HepG2 (cell line): Measurements from ENCODE around the gene ZNF653. TPM values are rescaled to one million over a fixed set of nuclear protein-coding genes. Genes with fewer than 3 reads are reported as not detected.
A peak's percentile ranks its signal among the peaks of the same experiment; 100 is the strongest.

Experiments
- ARNT2 ChIP-seq: sonication (generic); formaldehyde crosslinking; IDR thresholded peaks from 2 replicates; pipeline ENCODE4 v1.8.0; 2022; ENCODE audit warnings: mild to moderate bottlenecking, low read depth, missing genetic modification reagents, moderate library complexity
- CBX1 ChIP-seq: IDR thresholded peaks from one replicate; pipeline ENCODE4 v1.6.1; 2016; ENCODE audit warnings: antibody characterized with exemption, low read depth
- EZH2 ChIP-seq: conservative IDR thresholded peaks from 2 replicates; pipeline ENCODE4 v1.6.1; 2012; ENCODE audit warnings: mild to moderate bottlenecking, low read depth, low read length, moderate library complexity
- MEIS1 ChIP-seq: sonication (generic); formaldehyde crosslinking; IDR thresholded peaks from 2 replicates; pipeline ENCODE4 v1.9.0; 2021; ENCODE audit warnings: mild to moderate bottlenecking, missing genetic modification reagents, moderate library complexity, borderline replicate concordance
- PTBP1 ChIP-seq: fragments of 200-400 bp; formaldehyde crosslinking; IDR thresholded peaks from 2 replicates; pipeline ENCODE4 v1.6.1; 2018; ENCODE audit warnings: low read length, low read depth; ENCODE audit not compliant: poor library complexity, severe bottlenecking
- RAD21 ChIP-seq: fragments of 450-650 bp; formaldehyde crosslinking; IDR thresholded peaks from 2 replicates; pipeline ENCODE4 v1.5.0; 2020; ENCODE audit warnings: mild to moderate bottlenecking
- RBM22 ChIP-seq: fragments of 200-400 bp; formaldehyde crosslinking; optimal IDR thresholded peaks from 2 replicates; pipeline ENCODE3; 2017; ENCODE audit warnings: mild to moderate bottlenecking, low read length, moderate library complexity
- RCOR2 ChIP-seq: IDR thresholded peaks from 2 replicates; pipeline ENCODE4 v1.6.1; 2016; ENCODE audit warnings: missing biosample characterization, missing genetic modification reagents
- REPIN1 ChIP-seq: sonication (generic); formaldehyde crosslinking; IDR thresholded peaks from 2 replicates; pipeline ENCODE4 v1.8.0; 2022; ENCODE audit warnings: missing genetic modification reagents, low read depth, mild to moderate bottlenecking, borderline replicate concordance
- SATB2 ChIP-seq: sonication (generic); formaldehyde crosslinking; IDR thresholded peaks from 2 replicates; pipeline ENCODE4 v1.5.0; 2020; ENCODE audit warnings: missing genetic modification reagents
- TP53 ChIP-seq: sonication (generic); formaldehyde crosslinking; conservative IDR thresholded peaks from 2 replicates; pipeline ENCODE4 v1.4.0; 2020; ENCODE audit warnings: missing genetic modification reagents
- XBP1 ChIP-seq: sonication (generic); formaldehyde crosslinking; IDR thresholded peaks from 2 replicates; pipeline ENCODE4 v1.5.0; 2020; ENCODE audit warnings: missing genetic modification reagents
- YEATS4 ChIP-seq: sonication (generic); formaldehyde crosslinking; IDR thresholded peaks from 2 replicates; pipeline ENCODE4 v1.4.0; 2020; ENCODE audit warnings: missing genetic modification reagents, borderline replicate concordance
- ZNF256 ChIP-seq: sonication (generic); formaldehyde crosslinking; conservative IDR thresholded peaks from 2 replicates; pipeline ENCODE4 v1.4.0; 2020; ENCODE audit warnings: missing genetic modification reagents
- ZNF556 ChIP-seq: sonication (generic); formaldehyde crosslinking; IDR thresholded peaks from 2 replicates; pipeline ENCODE4 v1.4.0; 2020; ENCODE audit warnings: mild to moderate bottlenecking, missing genetic modification reagents, borderline replicate concordance
- ZNF567 ChIP-seq: sonication (generic); formaldehyde crosslinking; IDR thresholded peaks from 2 replicates; pipeline ENCODE4 v1.8.1; 2023; ENCODE audit warnings: mild to moderate bottlenecking, missing genetic modification reagents, borderline replicate concordance
- ZNF644 ChIP-seq: IDR thresholded peaks from 2 replicates; pipeline ENCODE4 v1.6.1; 2016; ENCODE audit warnings: low read depth
- ZNF709 ChIP-seq: sonication (generic); formaldehyde crosslinking; IDR thresholded peaks from 2 replicates; pipeline ENCODE4 v1.5.0; 2020; ENCODE audit warnings: mild to moderate bottlenecking, missing genetic modification reagents
- ZNF83 ChIP-seq: sonication (generic); formaldehyde crosslinking; IDR thresholded peaks from 2 replicates; pipeline ENCODE4 v1.4.0; 2020; ENCODE audit warnings: missing genetic modification reagents, mild to moderate bottlenecking, borderline replicate concordance
- polyA plus RNA-seq, 8 experiments: library from polyadenylated mRNA; depleted of rRNA in 3 of 8; stranded (reverse) in 7 of 8; unstranded in 1 of 8; fragments of >200 nt; fragmentation: Illumina TruSeq in 4 of 8; extraction: Trizol in 4 of 8; gene quantifications; 2 replicates each; pipeline versions ENCODE4 v1.2.1 to v1.2.3, GENCODE V29; 2011 to 2016; ENCODE audit warnings: low read depth in 4 of 8, missing spikeins in 1 of 8, mixed read lengths in 1 of 8; ENCODE audit not compliant: insufficient read depth in 1 of 8
- total RNA-seq, 5 experiments: library from RNA; depleted of rRNA; stranded (reverse); fragments of >200 nt; fragmentation: Illumina TruSeq; extraction: Trizol; gene quantifications; 2 replicates each; pipeline ENCODE4 v1.2.3, GENCODE V29; 2016; ENCODE audit warnings: low read depth in 1 of 5
- TF ChIP-seq, protein P1 (sequence below): sonication (generic); formaldehyde crosslinking; IDR thresholded peaks from 2 replicates; pipeline ENCODE4 v1.9.0; 2022; ENCODE audit warnings: missing genetic modification reagents, mild to moderate bottlenecking, borderline replicate concordance
- TF ChIP-seq, protein P2 (sequence below): sonication (generic); formaldehyde crosslinking; IDR thresholded peaks from 2 replicates; pipeline ENCODE4 v1.5.0; 2020; ENCODE audit warnings: mild to moderate bottlenecking, low read depth, missing genetic modification reagents, borderline replicate concordance
- TF ChIP-seq, protein P3 (sequence below): sonication (generic); formaldehyde crosslinking; IDR thresholded peaks from 2 replicates; pipeline ENCODE4 v1.5.0; 2020; ENCODE audit warnings: mild to moderate bottlenecking, missing genetic modification reagents, moderate library complexity
- TF ChIP-seq, protein P4 (sequence below): sonication (generic); formaldehyde crosslinking; IDR thresholded peaks from 2 replicates; pipeline ENCODE4 v1.5.1; 2020; ENCODE audit warnings: missing genetic modification reagents, mild to moderate bottlenecking, borderline replicate concordance
- TF ChIP-seq, protein P5 (sequence below): IDR thresholded peaks from 2 replicates; pipeline ENCODE4 v1.6.1; 2016; ENCODE audit warnings: mild to moderate bottlenecking

The ZNF653 gene
- total and polyA plus RNA-seq, 2 of the 13 experiments (the other 11 are each of a cell fraction or from before 2014, with no cell fraction given): 4.7 to 7.1 TPM

DNA sequence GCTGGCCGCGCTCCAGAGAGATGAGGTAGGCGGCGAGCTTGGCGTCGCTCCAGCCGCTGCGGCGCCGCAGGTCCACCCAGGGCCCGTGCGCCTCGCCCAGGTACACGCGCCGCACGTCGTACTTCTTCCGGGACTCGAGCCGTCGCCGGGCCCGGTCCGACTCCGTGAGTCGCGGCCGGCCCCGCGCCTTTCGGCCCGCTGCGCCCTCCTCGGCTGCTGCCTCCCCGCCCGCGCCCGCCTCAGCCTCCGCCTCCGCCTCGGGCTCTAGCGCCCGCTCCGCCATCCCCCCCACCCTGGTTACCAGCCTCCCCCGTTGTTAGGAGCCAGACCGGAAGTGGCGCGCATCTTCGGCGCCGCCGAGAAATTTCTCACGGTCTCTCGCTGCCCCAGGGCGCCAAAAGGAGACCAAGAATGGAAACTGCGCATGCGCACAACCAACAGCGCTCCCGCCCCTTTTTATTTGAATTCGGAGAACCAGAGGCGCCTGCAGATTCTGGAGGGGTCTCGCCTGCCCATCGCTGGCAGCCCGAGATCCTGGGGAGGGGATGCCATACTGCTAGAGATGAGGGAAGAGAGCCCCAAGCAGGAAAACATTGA lies at the start of gene ZNF653 (continued):
- TF ChIP-seq CBX1 (no peak), RBM22 (peak; percentile 64), ZNF567 (CRISPR knock-in tag) (no peak), REPIN1 (CRISPR knock-in tag) (no peak), SATB2 (CRISPR knock-in tag) (no peak), TP53 (CRISPR knock-in tag) (no peak), MEIS1 (CRISPR knock-in tag) (no peak), ZNF709 (CRISPR knock-in tag) (no peak), EZH2 (no peak), YEATS4 (CRISPR knock-in tag) (peak; percentile 86; the same call in 1 of the 2 replicates), RAD21 (0 out of 2 replicates have a peak, but pooled peaks have one; percentile 28), ZNF256 (CRISPR knock-in tag) (no peak), ZNF644 (CRISPR knock-in tag) (no peak), ZNF83 (no peak), PTBP1 (no peak), ZNF556 (CRISPR knock-in tag) (no peak), XBP1 (CRISPR knock-in tag) (no peak), RCOR2 (CRISPR knock-in tag) (no peak), ARNT2 (CRISPR knock-in tag) (peak; percentile 67; the same call in 1 of the 2 replicates)
- TF ChIP-seq, protein P1, sequence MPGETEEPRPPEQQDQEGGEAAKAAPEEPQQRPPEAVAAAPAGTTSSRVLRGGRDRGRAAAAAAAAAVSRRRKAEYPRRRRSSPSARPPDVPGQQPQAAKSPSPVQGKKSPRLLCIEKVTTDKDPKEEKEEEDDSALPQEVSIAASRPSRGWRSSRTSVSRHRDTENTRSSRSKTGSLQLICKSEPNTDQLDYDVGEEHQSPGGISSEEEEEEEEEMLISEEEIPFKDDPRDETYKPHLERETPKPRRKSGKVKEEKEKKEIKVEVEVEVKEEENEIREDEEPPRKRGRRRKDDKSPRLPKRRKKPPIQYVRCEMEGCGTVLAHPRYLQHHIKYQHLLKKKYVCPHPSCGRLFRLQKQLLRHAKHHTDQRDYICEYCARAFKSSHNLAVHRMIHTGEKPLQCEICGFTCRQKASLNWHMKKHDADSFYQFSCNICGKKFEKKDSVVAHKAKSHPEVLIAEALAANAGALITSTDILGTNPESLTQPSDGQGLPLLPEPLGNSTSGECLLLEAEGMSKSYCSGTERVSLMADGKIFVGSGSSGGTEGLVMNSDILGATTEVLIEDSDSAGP (CRISPR knock-in tag): peak; percentile 50
- TF ChIP-seq, protein P2, sequence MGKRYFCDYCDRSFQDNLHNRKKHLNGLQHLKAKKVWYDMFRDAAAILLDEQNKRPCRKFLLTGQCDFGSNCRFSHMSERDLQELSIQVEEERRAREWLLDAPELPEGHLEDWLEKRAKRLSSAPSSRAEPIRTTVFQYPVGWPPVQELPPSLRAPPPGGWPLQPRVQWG (CRISPR knock-in tag): no peak
- TF ChIP-seq, protein P3, sequence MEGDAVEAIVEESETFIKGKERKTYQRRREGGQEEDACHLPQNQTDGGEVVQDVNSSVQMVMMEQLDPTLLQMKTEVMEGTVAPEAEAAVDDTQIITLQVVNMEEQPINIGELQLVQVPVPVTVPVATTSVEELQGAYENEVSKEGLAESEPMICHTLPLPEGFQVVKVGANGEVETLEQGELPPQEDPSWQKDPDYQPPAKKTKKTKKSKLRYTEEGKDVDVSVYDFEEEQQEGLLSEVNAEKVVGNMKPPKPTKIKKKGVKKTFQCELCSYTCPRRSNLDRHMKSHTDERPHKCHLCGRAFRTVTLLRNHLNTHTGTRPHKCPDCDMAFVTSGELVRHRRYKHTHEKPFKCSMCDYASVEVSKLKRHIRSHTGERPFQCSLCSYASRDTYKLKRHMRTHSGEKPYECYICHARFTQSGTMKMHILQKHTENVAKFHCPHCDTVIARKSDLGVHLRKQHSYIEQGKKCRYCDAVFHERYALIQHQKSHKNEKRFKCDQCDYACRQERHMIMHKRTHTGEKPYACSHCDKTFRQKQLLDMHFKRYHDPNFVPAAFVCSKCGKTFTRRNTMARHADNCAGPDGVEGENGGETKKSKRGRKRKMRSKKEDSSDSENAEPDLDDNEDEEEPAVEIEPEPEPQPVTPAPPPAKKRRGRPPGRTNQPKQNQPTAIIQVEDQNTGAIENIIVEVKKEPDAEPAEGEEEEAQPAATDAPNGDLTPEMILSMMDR (CRISPR knock-in tag): no peak
- TF ChIP-seq, protein P4, sequence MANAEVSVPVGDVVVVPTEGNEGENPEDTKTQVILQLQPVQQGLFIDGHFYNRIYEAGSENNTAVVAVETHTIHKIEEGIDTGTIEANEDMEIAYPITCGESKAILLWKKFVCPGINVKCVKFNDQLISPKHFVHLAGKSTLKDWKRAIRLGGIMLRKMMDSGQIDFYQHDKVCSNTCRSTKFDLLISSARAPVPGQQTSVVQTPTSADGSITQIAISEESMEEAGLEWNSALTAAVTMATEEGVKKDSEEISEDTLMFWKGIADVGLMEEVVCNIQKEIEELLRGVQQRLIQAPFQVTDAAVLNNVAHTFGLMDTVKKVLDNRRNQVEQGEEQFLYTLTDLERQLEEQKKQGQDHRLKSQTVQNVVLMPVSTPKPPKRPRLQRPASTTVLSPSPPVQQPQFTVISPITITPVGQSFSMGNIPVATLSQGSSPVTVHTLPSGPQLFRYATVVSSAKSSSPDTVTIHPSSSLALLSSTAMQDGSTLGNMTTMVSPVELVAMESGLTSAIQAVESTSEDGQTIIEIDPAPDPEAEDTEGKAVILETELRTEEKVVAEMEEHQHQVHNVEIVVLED (CRISPR knock-in tag): peak; percentile 34; the same call in 1 of the 2 replicates
- TF ChIP-seq, protein P5, sequence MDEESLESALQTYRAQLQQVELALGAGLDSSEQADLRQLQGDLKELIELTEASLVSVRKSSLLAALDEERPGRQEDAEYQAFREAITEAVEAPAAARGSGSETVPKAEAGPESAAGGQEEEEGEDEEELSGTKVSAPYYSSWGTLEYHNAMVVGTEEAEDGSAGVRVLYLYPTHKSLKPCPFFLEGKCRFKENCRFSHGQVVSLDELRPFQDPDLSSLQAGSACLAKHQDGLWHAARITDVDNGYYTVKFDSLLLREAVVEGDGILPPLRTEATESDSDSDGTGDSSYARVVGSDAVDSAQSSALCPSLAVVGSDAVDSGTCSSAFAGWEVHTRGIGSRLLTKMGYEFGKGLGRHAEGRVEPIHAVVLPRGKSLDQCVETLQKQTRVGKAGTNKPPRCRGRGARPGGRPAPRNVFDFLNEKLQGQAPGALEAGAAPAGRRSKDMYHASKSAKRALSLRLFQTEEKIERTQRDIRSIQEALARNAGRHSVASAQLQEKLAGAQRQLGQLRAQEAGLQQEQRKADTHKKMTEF (CRISPR knock-in tag): no peak; the same call in 1 of the 2 replicates
